AG04450 (cell line): Measurements from ENCODE around the gene GPATCH2. TPM values are rescaled to one million over a fixed set of nuclear protein-coding genes. Genes with fewer than 3 reads are reported as not detected.

ENCODE experiments used
- CTCF ChIA-PET: fragments of 300-600, 350-600 bp; formaldehyde crosslinking; extraction: SDS; loops from one replicate; lab custom pipeline; 2022; ENCODE audit warnings: antibody characterized with exemption, inconsistent platforms; lab: Charles Lee
- POLR2A ChIA-PET: fragments of 350-600 bp; formaldehyde crosslinking; extraction: SDS; loops from one replicate; lab custom pipeline; 2021; ENCODE audit warnings: antibody characterized with exemption, inconsistent platforms; lab: Yijun Ruan, JAX
- DNase-seq: peaks from one replicate; pipeline ENCODE4 v3.0.0-alpha.2; 2011; ENCODE audit warnings: low read depth, low spot score
- H3K27ac ChIP-seq: one replicate; pipeline ENCODE4 v1.5.1; 2012; ENCODE audit warnings: low read depth, low read length, control low read depth
- H3K27me3 ChIP-seq: one replicate; pipeline ENCODE4 v1.6.0; 2012; ENCODE audit warnings: low read length; ENCODE audit not compliant: control insufficient read depth, insufficient read depth
- H3K4me3 ChIP-seq: 2 replicates; pipeline ENCODE4 v1.5.1; 2011; ENCODE audit warnings: mild to moderate bottlenecking, low read depth, low read length, control low read depth
- H3K9me3 ChIP-seq: 2 replicates; pipeline ENCODE4 v1.5.1; 2012; ENCODE audit warnings: low read length; ENCODE audit not compliant: control insufficient read depth, insufficient read depth
- CTCF ChIP-seq: IDR thresholded peaks from 2 replicates; pipeline ENCODE4 v1.5.1; 2011; ENCODE audit warnings: low read depth, low read length, control low read depth, inconsistent platforms
- polyA plus RNA-seq: library from polyadenylated mRNA; depleted of rRNA; stranded (reverse); fragments of >200 nt; gene quantifications from 2 replicates; pipeline ENCODE4 v1.2.3, GENCODE V29; 2011

The GPATCH2 gene
- polyA plus RNA-seq, 1 experiment = 11.1 TPM

DNA sequence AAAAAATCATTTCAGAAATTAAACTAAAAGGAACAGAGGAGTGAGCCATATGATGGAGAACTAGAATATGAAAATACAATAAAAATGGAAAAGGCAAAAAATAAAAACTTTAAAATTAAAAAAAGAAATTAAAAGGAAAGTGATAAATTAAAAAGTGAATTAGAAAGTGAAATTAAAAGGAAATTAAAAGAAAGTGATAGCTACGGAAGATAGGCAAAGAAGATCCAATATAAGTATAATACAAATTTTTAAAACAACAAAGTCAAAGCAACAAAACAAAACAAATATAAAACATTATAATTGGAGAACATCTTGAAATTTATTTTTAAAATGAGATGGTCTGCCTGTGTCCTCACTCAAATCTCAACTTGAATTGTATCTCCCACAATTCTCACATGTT lies 165.8 kb downstream of the GPATCH2 start:
- no peak overlapping the region for H3K4me3 ChIP-seq
- no peaks in the 10 kb centered on the region for H3K27me3 ChIP-seq
- no peak overlapping the region for H3K27ac ChIP-seq
- no peak for DNase-seq
- ChIA-PET CTCF (no interaction called here), POLR2A (no interaction called here)
- peaks cover 2% of the 10 kb centered on the region; the same call in 1 of the 2 replicates for H3K9me3 ChIP-seq
- no peak for TF ChIP-seq CTCF

- H3K4me3 ChIP-seq = no peak overlapping the region
- peaks cover 2% of the 10 kb centered on the region; the same call in 1 of the 2 replicates for H3K9me3 ChIP-seq
- ChIA-PET POLR2A (no interaction called here), CTCF (no interaction called here)
- TF ChIP-seq CTCF = no peak
- H3K27ac ChIP-seq = no peak overlapping the region
- DNase-seq = no peak
- no peaks in the 10 kb centered on the region for H3K27me3 ChIP-seq
Measured at GRCh38 chr1:217462666-217463065, 168.2 kb downstream of the GPATCH2 start.

GRCh38 chr1:217462159-217462558 lies 168.7 kb downstream of the GPATCH2 start:
- DNase-seq = no peak
- Histone ChIP-seq H3K4me3 (no peak overlapping the region), H3K27me3 (no peaks in the 10 kb centered on the region), H3K27ac (no peak overlapping the region), H3K9me3 (peaks cover 2% of the 10 kb centered on the region; the same call in 1 of the 2 replicates)
- TF ChIP-seq CTCF = no peak
- CTCF ChIA-PET = interaction anchor here (0.6 kb wide), 1 partner anchor 27 kb away, joined by 5 read pairs; no protein-coding TSS in a partner anchor
- POLR2A ChIA-PET = no interaction called here

DNA sequence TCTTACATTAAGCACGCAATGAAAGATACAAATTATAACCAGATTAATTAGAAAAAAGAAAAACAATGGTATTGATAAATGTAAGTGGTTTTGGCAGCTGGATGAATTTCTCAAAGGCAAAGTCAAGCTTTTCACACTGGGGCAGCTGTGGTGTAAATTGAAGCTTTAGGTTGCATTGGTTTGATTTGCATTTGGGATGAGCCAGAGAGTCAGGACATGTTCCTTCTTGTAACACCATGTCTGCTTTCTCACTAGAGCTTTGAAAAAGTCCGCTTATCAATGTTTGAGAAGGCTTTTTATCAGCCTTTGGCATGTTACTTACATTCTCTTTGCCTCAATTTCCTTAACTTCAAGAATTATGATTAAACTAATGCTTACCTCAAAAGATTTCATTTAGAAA lies 173.9 kb downstream of the GPATCH2 start:
- POLR2A ChIA-PET = interaction anchor here (0.6 kb wide), 1 partner anchor 59 kb away, joined by 3 read pairs; no protein-coding TSS in a partner anchor
- H3K4me3 ChIP-seq = no peak overlapping the region
- CTCF ChIA-PET = no interaction called here
- H3K9me3 ChIP-seq = no peaks in the 10 kb centered on the region
- no peak overlapping the region for H3K27ac ChIP-seq
- no peak for DNase-seq
- TF ChIP-seq CTCF = no peak
- H3K27me3 ChIP-seq = no peaks in the 10 kb centered on the region

- CTCF ChIA-PET = no interaction called here
- no peaks in the 10 kb centered on the region for H3K27me3 ChIP-seq
- no peak overlapping the region for H3K4me3 ChIP-seq
- TF ChIP-seq CTCF = no peak
- no peak for DNase-seq
- H3K9me3 ChIP-seq = no peaks in the 10 kb centered on the region
- POLR2A ChIA-PET = no interaction called here
- no peak overlapping the region for H3K27ac ChIP-seq
Measured at GRCh38 chr1:217456261-217456660, 174.6 kb downstream of the GPATCH2 start.
